Measurements from ENCODE around the gene HTR2A.

- TF ChIP-seq CTCF (IDR thresholded peaks at IDR 0.05), result no peak
- no peak for TF ChIP-seq TCF7L2 (IDR thresholded peaks at IDR 0.05; ENCODE audit: low read depth, low read length)
- no peak for TF ChIP-seq POLR2AphosphoS5 (IDR thresholded peaks at IDR 0.05; ENCODE audit: low read depth, low read length)
- no peak for TF ChIP-seq REST (IDR thresholded peaks at IDR 0.05; ENCODE audit: insufficient read depth in 1 of 2, low read depth in 2 of 2, low read length in 1 of 2)
Observed at GRCh38 chr13:46899801-46900200, 2.9 kb upstream of the HTR2A start.
